HG02852 (cell line): Measurements from ENCODE around the gene ATF7.

Experiments
- ATAC-seq: cut with Tn5 transposase; IDR thresholded peaks from one replicate; pipeline ENCODE4 v1.9.1; 2021; ENCODE audit warnings: mild to moderate bottlenecking, moderate library complexity; ENCODE audit not compliant: unreplicated experiment

Gene ATF7

DNA sequence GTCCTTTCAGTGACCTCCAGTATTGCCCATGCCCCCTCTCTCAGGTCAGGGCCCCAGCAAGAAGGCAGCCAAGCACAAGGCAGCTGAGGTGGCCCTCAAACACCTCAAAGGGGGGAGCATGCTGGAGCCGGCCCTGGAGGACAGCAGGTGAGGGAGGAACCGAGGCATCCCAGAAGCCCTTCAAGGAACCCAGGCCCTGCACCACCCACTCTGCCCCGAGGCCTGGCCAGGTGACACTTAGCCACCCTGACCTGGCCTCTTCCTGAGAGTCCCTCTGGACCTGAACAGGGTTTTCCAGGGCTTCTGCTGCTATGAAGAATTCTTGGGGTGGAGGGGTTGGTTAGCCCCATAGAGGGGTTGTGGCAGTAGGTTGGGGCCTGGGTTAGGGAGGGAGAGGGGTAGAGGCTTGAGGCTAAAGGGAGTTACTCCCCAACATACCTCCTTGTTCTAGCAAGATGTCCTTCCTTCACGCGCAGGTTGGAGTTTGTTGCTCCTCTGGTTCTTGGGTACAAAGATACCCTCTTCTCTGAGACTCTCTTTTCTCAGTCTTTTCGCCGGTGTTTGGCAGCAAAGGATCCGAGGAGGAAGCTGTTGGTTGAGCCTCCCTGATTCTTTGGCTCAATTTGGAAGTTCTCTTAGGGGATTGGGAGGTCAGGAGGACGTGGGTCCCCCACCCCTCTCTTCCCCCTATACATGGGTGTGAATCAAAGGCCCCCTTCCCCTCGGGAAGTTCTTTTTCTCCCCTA lies 123.0 kb downstream of the ATF7 start:
- ATAC-seq = no peak

DNA sequence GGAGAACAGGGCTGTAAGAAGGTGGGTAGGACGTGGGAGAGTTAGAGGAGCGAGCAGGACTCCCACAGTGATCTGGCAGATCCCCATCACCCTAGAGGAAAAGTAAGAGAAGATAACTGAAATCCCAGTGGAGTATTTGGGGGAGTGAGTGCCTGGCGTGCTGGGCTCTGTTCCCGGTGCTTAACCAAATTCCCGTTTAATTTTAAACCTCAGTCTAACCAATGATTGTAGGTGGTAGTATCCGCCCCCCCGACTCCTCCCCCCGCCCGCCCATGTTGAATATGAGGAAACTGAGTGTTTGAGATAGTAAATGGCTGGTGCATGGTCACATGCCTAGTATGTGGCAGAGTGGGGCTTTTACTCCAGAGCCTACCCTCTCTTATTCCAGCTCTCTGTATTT lies 123.9 kb downstream of the ATF7 start:
- ATAC-seq = no peak

DNA sequence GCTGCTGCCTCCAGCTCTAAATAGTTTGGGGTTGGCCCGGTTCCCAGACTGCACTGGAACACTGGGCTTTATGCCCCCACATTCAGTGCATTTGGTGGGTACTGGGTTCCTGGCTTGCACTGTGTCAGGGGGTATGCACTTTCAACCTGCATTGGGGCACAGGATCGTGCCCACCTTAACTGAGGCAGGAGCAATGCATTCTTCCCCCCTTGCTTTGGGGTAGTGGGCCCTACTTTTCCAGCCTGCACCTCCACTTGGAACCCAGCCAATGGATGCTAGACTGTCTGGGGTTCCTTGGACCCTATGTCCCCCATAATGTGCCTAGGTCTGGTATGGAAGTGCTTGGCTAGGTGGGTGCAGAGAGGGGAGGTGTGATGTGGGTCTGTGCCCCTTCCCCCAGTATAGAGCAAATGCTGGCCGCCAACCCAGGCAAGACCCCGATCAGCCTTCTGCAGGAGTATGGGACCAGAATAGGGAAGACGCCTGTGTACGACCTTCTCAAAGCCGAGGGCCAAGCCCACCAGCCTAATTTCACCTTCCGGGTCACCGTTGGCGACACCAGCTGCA lies 124.5 kb downstream of the ATF7 start:
- no peak for ATAC-seq

DNA sequence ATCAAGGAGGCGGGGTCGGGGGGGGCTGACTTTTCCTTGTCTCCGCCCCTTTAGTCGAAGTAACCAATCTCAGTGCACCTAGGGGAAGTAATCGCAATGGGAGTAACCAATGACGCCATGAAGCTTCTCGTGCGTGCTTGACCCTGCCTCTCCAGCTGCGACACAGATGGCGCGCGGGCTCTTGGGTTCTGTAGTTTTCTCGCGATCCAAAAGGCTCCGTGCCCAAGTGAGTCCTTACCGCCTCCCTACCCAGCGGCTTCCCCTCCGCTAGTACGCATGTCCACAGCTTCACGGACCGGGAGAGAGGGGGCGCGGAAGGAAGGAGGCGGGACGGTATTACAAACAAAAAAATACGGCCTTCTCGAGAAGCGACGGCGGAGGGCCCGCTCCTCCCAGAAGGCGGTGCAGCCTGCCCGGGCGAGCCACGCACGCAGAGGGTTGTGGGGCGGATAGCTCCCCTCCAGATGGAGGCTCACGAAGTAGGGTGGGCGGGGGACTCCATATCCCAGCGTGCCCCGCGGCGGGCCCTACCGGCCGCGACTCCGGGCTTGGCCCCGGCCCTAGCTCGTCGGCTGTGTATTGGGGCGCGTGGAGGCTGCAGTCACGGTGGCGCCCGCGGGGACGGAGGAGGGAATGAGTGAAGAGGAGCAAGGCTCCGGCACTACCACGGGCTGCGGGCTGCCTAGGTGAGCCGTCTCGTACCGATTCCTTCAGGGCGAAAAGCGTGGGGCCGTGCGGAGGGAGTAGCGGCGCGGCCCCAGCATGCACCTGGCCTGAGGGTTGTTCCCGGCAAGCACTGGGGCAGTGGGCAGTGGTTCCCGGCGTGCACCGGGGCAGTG lies 125.2 kb downstream of the ATF7 start, which contains the start of gene TARBP2:
Gene TARBP2, plus strand, starts transcription at position 508 of the 839 bp plus-strand sequence. Its CDS starts 126 bp downstream, at position 634.
- peak; percentile 70 for ATAC-seq

DNA sequence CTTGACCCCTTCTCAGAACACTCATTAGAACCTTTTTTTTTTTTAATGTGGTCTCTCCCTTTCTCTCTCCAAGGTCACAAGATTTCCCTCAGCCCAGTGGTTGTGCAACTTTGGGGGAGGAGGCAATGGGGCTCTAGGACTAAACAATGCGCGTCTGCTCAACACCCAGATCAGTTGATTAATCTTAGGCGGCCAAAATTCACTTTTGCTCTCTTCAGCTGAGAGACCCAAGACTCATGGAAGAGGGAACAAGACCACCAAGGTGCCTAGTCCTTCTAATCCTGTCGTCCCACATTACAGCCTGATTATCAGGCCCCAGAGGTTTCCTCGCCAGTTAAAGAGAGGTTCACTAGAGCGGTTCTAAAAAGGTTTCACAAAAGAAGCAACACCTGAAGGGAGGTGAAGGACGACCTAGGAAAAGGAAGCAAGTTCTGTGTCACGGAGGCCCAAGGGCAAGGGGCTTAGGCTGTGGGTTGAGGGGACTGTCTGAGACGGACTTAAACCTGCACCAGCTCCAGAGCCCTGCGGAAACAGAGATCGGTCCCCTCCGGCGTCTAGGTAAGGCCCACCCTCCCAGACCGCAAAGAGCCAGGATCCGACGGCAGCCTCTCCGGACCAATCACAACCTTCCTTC lies 125.9 kb downstream of the ATF7 start:
- no peak for ATAC-seq

DNA sequence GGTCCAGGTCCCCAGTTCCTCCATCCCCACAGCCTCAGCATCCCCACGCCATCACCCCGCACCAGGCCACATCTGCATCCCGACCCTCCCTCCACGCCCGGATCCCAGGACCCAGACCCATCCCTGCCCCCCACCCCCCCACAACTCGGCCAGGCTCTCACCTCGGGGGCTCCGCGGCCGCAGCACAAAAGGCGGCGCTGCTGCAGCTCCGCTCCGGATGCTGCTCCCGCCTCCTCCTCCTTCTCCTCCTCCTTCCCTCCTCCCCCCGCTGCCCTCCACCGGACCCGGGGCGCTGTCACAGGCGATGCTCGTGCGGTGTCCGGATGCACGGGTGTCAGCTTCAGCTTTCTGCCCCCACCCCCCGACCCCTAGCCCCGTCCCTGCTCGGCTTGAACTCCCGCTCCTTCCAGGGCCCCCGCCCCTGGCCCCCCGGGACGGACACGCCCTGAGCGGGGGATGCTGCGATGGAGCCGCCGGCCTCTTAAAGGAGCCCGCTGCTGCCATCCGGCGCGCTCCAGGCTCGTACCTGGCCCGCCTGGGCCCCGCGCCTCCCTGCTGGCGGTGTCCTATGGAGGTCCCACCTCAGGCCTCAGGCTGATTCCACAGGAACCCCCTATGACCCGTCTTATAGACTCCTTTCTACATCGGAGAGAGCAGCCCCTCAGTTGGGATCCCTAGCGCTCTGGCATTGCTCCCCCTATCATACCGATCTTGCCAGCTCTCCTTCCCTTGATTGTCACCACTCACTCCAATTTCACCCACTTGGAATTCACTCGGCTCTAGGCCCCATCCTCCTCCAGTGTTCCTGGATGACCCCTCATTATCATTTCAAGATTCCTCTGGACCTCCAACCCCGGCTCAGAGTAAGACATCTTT lies 126.7 kb downstream of the ATF7 start, which contains the start of gene MAP3K12:
Gene MAP3K12, minus strand, starts transcription at position 193 of the 876 bp plus-strand sequence. CDS start 12,067 bp downstream, outside the sequence.
- no peak for ATAC-seq

DNA sequence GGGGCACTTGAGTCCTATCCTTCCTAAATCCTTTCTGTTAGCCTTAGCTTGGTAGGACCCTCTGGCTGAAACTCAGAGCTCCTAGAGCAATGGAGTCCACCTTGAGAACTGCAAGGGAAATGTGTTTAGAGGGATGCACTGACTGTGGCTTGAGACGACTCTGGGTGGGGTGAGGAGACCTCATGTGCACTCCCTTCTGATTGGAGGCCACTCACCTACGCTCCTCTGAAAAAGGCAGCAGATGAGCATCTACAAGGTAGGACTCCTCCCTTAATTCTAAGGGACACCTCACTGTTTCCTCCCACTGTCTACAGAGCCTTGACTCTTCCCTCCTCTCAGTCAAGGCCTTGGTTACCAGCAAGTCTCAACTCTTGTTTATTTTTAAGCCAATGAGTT lies 127.9 kb downstream of the ATF7 start:
- ATAC-seq = no peak

DNA sequence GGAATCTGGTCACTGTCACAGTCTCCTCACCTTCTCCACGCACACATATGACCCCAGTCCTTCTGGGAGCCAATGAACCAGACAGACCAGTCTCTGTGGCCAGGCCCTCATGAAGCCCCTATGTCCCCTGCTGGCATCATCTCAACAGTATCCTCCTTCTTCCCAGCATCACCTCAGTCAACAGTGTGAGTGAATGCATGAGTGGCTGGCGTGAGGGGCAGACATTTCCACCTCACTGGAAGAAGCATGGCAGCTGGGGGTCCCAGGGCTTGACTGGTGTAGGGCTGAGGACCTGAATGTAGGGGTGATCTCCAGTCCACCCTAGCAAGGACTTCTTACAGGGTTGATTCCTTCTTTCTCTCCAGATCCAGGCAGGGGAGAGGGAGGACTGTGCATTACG lies 128.7 kb downstream of the ATF7 start:
- ATAC-seq = no peak

DNA sequence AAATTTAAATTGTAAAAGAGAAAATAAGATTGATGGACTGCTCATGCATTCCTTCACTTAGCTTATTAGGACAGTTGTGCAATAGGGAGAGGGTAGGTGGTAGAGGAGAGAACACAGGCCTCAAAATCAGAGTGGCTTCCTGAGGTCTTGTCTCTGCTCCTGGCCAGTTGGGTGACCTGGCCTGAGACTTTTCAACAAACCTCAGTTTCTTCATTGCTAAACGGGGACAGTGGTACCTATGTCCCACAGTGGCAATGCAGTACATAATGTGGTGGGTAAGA lies 129.5 kb downstream of the ATF7 start:
- no peak for ATAC-seq

DNA sequence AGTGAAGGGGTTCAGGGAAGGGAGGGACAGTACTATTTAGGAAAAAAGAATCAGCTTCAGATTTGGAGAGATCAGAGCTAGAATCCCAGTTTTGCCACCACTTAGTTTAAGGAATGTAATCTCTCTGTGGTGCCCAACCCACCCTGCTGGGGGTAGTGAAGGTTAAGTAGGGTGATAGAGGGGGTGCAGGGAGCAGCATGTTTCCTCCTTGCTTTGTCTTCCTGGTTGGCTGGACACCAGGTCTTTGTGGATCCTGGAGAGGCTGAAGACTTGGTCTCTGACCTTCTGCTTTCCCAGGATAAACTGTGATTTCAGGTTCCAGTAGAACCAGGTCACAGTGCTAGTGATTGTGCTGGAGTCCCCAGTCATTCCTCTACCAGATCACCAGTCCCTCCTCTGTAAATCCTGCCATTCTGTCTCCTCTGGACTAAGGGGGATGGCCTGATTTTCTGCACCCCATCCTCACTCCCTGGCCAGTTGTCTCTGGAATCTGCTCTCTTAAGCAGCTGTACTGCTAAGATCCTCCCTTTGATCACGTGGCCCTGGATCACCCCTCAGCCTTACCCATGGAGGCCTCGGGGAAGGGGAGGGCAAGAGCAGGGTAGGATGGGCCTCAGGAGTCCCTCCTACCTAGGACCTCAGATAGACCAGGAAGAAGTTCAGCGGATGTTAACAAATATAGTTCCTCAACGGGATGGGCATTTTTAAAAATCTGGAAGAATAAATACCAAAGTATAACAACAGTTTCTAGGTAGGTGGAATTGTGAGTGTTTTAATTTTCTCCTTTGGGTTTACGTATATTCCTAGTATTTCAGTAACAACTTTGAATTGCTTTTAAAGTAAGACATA lies 130.1 kb downstream of the ATF7 start:
- ATAC-seq = no peak

DNA sequence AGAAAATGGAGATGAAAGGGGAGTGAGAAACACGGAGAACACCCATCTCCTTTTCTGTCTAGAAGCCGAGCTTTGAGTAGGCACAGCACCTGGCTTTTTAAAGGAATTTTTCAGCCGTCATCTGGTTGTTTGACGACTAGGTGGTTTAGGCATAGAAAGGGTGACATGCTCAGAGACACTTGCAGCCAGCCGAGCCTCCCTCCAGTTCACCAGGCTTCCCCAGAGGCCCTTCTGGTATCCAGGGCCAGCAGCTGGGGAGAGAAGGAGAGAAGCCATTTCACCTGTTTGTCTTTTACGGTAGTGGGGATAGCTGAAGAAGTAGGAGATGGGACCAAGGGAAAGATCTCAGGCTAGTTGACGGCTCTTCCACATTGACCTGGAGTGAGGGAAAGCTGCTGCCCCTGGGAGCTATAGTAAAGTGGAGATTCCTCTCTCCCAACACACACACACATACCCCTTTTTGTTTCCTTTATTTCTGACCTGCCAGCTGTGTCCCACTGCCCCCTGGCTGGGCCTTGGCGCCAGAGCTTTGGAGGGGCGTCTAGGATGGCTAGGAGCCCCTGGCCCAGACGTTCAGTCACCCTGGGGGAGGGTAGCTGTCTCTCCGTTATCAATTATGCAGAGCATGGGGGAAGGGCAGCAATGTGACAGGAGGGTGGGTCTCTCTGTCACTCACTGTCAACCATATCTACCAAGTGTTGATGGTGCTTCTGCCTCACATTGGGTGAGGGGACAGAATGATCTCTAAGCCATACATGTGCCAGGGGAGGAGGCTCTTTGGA lies 132.4 kb downstream of the ATF7 start:
- ATAC-seq = no peak

DNA sequence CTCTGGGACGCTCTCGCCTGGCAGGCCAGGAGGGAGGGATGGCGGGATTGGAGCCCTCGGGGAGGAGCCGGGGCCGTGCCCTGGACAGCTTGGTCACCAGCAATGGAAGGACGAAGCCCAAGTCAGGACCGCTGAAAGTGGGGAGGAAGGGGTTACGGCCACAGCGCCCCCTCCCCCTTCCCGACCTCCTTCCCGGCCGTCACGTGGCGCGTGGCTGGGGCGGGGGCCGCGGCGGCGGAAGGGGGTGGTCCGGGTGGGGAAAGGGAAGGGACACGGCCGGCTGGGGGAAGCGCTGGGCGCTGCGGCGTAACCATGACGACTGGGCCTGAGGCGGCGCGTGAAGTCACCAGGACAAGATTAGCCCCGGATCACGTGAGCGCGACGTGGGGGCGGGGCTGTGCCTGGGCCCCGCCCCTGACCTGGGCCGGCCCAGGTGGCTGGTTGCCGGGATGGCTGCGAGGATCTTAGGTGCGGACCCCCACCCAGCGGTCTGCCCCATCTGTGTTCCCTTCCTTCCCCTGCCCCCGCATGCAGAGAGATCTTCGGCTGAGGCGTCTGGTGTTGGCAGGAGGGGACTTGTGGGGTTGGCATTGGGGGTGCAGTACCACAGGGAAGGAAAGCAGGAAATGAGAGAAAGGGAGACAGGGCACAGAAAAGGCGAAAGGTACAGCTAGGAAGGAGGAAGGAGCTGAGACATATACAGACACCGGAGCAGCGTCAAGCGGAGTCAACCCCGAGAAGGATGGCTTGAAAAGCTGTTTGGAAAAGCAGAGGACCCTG lies 133.2 kb downstream of the ATF7 start:
- ATAC-seq = peak; percentile 89

DNA sequence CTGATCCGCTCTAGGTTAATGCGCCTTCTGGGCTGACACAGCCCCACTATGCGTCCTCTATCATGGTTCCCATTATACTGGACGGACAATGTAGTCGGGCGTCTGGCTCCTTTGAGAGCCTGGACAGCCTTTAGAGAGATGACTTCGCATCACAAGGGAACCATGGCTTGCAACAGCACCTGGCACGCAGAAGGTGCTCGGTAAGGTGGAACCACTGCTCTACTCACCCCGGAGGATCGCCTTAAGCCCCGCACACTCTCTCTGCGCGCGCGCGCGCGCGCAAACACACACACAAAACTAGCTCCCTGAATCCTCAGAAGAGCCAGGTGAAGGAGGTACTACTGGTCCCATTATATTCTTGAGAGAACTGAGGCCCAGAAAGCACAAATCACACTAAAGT lies 134.0 kb downstream of the ATF7 start:
- no peak for ATAC-seq

DNA sequence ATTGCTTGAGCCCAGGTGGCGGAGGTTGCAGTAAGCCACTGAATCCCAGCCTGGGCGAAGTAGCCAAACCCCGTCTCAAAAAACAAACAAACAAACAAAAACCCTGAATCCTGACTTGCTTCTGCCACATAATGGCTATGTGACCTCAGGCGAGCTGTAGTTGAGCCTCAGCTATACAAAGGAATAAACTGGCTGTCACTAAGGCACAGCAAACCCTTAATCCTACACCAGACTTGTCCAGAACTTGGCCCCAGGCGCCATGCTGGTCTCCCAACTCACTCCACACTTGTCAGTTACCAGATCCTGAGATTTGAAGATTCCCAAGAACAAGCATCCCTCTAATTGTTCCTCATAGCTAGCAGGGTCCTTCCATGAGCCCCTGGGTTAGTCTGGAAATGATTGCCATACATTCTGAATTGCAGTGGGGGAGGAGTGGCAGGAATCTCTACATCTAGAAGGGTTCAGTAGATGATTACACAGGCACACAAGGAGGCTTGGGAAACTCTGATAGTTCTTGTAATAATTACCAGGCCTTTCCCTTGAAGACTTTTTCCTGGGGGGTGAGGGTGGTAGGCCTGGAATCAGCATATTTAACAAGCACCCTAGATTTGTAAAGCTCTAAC lies 136.8 kb downstream of the ATF7 start:
- no peak for ATAC-seq

DNA sequence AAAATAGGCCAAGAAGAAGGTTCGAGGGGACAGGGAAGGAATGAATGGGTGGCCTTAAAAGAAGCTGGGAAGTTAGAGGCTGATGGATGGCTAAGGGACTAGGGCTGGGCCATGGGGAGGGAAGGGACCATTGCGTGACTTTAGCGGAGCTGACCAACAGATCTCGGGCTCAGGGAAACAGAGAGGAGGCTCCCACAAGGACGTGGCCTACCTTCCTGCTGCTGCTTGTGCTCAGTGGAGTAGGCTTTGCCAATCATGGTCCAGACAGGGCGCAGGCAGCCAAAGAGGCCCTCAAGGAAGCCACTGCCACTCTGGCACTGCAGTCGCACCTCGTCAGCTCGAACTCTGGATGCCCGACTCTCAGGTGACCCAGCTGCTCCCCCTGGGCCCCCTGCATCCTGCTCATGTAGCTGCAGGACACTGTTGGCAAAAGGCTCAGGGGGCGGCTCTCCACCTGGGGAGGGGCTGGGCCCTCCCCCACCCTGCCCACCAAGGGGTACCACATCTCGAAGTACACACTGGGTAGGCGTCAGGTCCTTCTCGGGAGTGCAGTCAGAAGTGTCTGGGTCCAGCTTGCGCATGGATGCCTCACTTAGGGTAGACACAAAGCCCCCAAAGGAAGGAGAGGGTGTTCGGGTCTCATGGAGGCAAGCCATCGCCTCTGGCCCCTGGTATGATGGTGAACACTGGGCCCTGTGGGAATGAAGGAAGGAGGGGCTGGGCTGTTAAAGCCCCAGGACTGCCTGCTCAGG lies 139.3 kb downstream of the ATF7 start:
- ATAC-seq = no peak

DNA sequence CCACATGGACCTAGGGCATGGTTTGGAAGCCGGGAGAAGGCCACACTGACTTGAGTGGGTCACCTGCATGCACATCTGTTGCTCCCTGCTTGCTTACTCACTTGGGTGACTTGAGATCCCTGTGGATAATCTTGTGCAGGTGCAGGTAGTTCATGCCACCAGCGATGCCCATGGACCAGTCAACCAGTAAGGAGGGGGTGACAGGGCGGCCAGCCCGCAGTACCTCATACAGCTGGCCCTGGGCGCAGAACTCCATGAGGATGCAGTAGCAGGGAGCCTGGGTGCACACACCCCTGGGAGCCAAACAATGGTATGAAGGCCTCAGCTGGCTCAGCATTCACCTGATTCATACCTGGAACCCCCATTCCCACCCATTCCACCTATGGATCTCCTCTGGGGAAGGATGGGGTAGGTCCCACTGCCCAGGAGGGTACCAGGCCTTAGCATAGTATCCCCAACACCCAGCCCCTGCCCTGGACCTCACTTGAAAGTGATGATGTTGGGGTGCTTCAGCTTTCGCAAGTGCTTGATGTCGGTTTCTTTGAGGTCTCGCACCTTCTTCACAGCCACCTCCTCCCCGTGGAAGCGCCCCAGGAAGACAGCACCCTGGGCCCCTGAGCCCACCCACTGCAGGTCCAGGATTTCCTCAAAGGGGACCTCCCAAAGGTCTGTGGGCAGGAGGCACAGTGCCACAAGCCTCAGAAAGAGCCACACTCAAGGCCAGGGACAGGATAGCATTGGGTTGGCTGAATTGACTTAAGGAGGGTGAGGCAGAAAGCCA lies 140.0 kb downstream of the ATF7 start:
- no peak for ATAC-seq
